Activated CD4-positive, alpha-beta T cell treated with anti-CD3 and anti-CD28 coated beads for 24 hours (primary cell): ENCODE results near the gene TIMM9.
"Not testable (repeated sequence)": the region's sequence is repeated elsewhere in the genome, so short reads cannot be mapped to it uniquely, and the experiment has no call there.

Experiments
- DNase-seq, 2 donors: peaks; one replicate each; pipeline ENCODE4 v3.0.0-alpha.2; 2020; ENCODE audit warnings: low read depth in 2 of 2

The TIMM9 gene

GRCh38 chr14:58398495-58398894 lies 28.8 kb downstream of the TIMM9 start:
- no peak for DNase-seq

- DNase-seq = no peak
Observed at GRCh38 chr14:58397156-58397555, 30.2 kb downstream of the TIMM9 start.

GRCh38 chr14:58395812-58396788 lies 31.2 kb downstream of the TIMM9 start, which contains the start of gene TOMM20L:
TOMM20L (plus strand) TSS chr14:58395930; CDS start chr14:58395958, 28 bp downstream.
- DNase-seq = peak; percentile 51 to 59

GRCh38 chr14:58395562-58395811 lies 31.8 kb downstream of the TIMM9 start:
- DNase-seq = no peak

GRCh38 chr14:58390830-58391229 lies 36.5 kb downstream of the TIMM9 start:
- no peak for DNase-seq

GRCh38 chr14:58376791-58377190 lies 50.5 kb downstream of the TIMM9 start:
- DNase-seq = no peak

GRCh38 chr14:58368956-58369355 lies 58.4 kb downstream of the TIMM9 start:
- no peak for DNase-seq

GRCh38 chr14:58367296-58367695 lies 60.0 kb downstream of the TIMM9 start:
- DNase-seq = no peak

GRCh38 chr14:58364316-58364715 lies 63.0 kb downstream of the TIMM9 start:
- no peak for DNase-seq

GRCh38 chr14:58362798-58363412 lies 64.4 kb downstream of the TIMM9 start:
- DNase-seq = no peak

GRCh38 chr14:58362272-58362671 lies 65.1 kb downstream of the TIMM9 start:
- not testable (repeated sequence) for DNase-seq
